AG04449 (cell line): Measurements from ENCODE around the gene AIP.

Source experiments
- CTCF ChIA-PET: fragments of 350-600 bp; formaldehyde crosslinking; extraction: SDS; loops from one replicate; lab custom pipeline; 2021; ENCODE audit warnings: antibody characterized with exemption; lab: Yijun Ruan, JAX
- POLR2A ChIA-PET: fragments of 400-600, 350-600 bp; formaldehyde crosslinking; extraction: SDS; loops from one replicate; lab custom pipeline; 2020; ENCODE audit warnings: antibody characterized with exemption, inconsistent platforms; lab: Yijun Ruan, JAX
- DNase-seq: peaks from one replicate; pipeline ENCODE4 v3.0.0-alpha.2; 2010; ENCODE audit warnings: low read depth, low spot score
- H3K4me3 ChIP-seq: 2 replicates; pipeline ENCODE4 v1.5.1; 2011; ENCODE audit warnings: low read depth, mild to moderate bottlenecking, control low read depth, low read length
- TF ChIP-seq, protein P1 (sequence below): IDR thresholded peaks from one replicate; pipeline ENCODE4 v1.5.1; 2011; ENCODE audit warnings: mild to moderate bottlenecking, moderate library complexity, low read length, control low read depth, inconsistent platforms; ENCODE audit not compliant: insufficient read depth; ENCODE audit errors: missing control alignments

AIP gene

DNA sequence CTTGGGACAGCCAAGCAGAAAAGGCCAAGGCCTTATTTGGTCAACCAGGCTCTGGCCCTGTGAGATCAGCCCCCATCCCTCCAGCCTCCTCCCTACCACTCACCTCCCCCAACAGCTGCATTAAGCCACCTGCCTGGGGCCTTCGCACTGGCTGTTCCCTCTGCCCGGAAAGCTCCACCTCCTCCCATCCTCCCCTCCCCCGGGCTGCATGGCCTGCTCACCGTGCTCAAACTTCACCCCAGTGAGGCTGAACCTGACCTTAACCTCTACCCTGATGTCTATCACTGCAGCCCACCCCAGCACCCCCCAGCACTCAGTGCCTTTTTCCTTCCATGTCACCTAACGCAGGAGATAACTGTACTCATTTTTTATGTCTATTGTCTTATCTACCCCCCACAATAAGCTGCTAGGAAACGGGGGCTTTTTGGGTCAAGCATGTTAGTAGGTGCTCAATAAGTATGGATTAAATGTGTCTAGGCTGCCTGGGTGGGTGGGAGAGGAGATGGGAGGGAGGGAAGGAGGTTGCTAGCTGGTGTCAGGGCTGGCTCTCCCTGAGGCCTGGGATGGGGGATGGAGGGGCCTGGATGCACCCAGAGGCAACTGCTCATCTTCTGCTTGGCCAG lies 46.3 kb upstream of the AIP start:
- ChIA-PET CTCF (no interaction called here), POLR2A (interaction anchor here (0.6 kb wide), 1 partner anchor 22 kb away, joined by 3 read pairs; no protein-coding TSS in a partner anchor)
- TF ChIP-seq, protein P1, sequence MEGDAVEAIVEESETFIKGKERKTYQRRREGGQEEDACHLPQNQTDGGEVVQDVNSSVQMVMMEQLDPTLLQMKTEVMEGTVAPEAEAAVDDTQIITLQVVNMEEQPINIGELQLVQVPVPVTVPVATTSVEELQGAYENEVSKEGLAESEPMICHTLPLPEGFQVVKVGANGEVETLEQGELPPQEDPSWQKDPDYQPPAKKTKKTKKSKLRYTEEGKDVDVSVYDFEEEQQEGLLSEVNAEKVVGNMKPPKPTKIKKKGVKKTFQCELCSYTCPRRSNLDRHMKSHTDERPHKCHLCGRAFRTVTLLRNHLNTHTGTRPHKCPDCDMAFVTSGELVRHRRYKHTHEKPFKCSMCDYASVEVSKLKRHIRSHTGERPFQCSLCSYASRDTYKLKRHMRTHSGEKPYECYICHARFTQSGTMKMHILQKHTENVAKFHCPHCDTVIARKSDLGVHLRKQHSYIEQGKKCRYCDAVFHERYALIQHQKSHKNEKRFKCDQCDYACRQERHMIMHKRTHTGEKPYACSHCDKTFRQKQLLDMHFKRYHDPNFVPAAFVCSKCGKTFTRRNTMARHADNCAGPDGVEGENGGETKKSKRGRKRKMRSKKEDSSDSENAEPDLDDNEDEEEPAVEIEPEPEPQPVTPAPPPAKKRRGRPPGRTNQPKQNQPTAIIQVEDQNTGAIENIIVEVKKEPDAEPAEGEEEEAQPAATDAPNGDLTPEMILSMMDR = no peak
- no peak for DNase-seq
- H3K4me3 ChIP-seq = no peak overlapping the region

DNA sequence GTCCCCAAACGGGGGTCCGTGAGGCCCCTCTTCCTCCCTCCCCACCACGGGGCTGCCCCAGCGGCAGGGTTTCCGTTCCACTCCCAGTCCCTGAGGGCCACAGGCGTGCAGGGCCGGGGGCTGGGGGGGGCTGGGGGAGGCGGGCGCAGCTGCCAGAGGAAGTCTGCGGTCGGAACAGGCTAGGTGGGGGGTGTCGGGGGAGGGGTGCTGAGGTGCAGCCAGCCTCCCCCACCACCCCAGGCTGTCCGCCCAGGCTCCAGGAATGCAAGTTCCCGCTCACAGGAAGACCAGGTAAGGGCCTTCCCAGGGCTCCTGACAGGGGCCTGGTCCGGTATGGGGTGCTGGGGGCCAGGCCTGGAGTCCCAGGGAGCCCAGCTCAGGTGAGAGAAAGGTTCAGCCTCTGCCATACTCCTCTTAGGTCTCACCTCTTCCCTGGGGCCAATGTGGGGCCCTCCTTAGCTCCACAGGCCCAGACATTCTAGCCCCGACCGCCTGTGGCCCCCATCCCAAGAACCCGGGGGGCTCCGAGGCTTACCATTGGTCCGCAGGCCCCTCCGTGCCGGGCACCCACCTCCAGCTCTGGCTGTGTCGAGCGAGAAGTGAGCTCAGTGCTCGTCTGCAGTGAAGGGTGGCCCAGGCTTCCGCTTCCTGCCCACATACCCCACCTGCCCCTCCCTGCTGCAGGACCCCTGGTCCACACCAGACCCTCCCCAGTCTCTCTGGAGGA lies 45.6 kb upstream of the AIP start, which contains the start of gene PTPRCAP:
TSS of gene PTPRCAP (minus strand) at position 601 of the 727 bp plus-strand sequence. CDS start at position 538, 63 bp downstream.
- ChIA-PET POLR2A (interaction anchor here (0.6 to 1.2 kb wide), 3 partner anchors 21 to 35 kb away, joined by 3 read pairs; partner anchors contain the start of genes PPP1CA and TMEM134), CTCF (interaction anchor here (1.5 kb wide), 1 partner anchor 36 kb away, joined by 3 read pairs; no protein-coding TSS in a partner anchor)
- no peak for DNase-seq
- no peak within 1 kb of the TSS for H3K4me3 ChIP-seq
- TF ChIP-seq, protein P1 = no peak

DNA sequence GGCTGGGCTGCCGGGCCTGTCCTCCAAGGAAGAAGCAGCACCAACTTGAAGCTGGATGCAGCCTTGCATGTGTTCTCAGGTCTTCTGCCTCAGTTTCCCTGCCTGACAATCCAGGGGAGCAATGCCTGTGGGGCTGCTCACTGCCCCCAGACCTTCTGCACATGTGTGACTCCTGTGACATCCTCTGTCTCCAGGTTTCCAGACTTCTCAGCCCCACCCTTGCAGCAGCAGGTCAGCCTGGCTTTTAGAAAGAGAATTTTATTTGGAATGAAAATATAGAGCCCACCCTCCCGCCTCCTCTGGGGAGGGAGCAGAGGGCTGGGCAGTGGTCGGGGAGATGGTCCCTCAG lies 45.0 kb upstream of the AIP start:
- POLR2A ChIA-PET = interaction anchor here (0.6 to 1.2 kb wide), 2 partner anchors 31 to 36 kb away, joined by 3 read pairs; partner anchors contain the start of genes PPP1CA and TMEM134
- TF ChIP-seq, protein P1 = no peak
- CTCF ChIA-PET = interaction anchor here (1.5 to 2.1 kb wide), 2 partner anchors 9 to 37 kb away, joined by 3 to 9 read pairs; partner anchors contain the start of gene RPS6KB2
- no peak overlapping the region for H3K4me3 ChIP-seq
- no peak for DNase-seq

DNA sequence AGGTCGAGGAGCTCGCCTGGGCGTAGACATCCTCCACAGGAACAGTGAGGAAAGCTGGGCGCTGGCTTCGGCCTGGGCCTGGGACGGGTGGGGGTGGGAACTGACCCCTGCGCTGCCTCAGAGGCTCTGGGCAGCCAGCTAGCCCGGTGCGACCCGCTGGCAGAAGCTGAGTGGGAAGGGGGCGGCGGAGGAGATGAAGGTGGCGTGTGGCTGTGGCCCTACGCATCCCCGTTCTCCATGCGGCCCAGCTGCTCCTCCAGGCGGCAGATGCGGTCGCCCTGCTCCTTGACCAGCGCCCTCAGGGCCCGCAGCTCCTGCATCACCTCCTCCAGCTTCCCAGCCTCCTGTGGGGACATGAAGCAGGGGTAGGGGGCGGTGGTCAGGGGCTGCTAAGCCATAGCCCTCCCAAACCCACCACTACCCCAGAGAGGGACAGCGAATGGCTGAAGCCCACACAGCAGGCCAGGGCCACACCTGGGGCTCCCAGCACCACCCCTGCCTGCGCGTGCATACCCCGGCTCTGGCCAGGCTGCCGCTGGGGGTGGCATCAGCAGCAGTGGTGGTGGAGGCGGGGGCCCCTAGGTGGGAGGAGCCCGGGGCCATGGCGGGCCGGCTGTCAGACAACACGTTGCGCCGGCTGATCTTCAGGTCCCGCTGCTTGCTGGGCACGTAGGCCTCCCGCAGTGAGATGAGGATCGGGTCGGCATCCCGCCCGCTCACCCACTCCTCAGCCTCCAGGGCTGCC lies 44.5 kb upstream of the AIP start:
- ChIA-PET POLR2A (interaction anchor here (1.2 kb wide), 1 partner anchor 30 kb away, joined by 3 read pairs; the partner anchor contains the start of gene TMEM134), CTCF (interaction anchor here (0.7 to 2.1 kb wide), 4 partner anchors 9 to 37 kb away, joined by 3 to 9 read pairs (median 3); partner anchors contain the start of gene RPS6KB2)
- TF ChIP-seq, protein P1 = no peak
- DNase-seq = no peak
- no peak overlapping the region for H3K4me3 ChIP-seq

DNA sequence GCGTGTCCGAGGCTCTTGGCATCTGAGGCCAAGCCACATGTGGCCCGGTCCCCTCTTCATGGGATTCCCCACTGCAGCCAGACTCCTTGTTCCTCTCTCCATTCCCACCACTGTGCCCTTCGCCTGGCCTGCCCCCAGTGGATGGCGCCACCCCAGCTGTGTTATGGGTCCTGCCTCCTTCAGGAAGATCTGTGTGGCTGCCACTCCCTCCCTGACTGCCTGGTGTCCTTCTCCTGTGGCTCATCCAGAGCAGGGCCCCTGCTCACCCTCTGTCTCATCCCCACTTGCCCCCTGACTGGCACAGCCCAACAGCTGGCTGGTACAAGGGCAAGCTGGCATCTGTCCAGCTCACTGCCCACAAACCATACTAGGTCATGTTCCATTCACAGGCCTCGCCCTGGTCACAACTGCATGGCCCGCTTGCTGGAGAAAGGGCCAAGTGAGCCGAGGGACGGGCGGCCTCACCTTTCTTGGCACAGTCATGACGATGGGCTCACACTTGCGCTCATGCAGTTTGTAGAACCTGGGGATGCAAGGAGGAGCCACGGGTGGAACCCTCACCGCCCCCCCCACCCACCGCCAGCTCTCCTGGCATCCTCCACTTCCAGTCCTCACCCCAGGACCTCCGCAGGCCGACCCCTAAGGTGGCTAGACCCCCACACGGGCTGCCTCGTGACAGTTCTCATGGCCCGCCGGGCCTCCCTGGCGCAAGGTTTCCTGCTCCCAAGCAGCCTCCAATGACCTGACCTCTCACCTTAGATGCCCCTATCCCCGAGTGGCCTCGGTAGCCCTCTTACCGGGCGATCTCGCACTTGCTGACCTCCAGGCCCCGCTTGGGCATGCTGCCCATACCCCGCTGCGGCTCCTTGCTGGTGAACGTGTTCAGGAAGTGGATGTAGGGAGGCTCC lies 43.3 kb upstream of the AIP start:
- TF ChIP-seq, protein P1 = peak; percentile 38
- H3K4me3 ChIP-seq = no peak overlapping the region
- no peak for DNase-seq
- POLR2A ChIA-PET = no interaction called here
- CTCF ChIA-PET = interaction anchor here (0.8 to 2.1 kb wide), 2 partner anchors 11 to 29 kb away, joined by 3 to 9 read pairs; partner anchors contain the start of gene RPS6KB2
